SH-SY5Y (cell line): Measurements from ENCODE around the gene KIAA1586.

ENCODE experiments used
- GATA2 ChIP-seq: IDR thresholded peaks from 2 replicates; pipeline ENCODE4 v1.6.1; 2011; ENCODE audit warnings: mild to moderate bottlenecking, low read depth, low read length
- GATA3 ChIP-seq: IDR thresholded peaks from 2 replicates; pipeline ENCODE4 v1.6.1; 2011; ENCODE audit warnings: low read depth, mild to moderate bottlenecking, low read length, moderate library complexity

GRCh38 chr6:57021086-57021720 lies 25.3 kb upstream of the KIAA1586 start:
- TF ChIP-seq GATA2 = no peak
- TF ChIP-seq GATA3 = no peak
